ENCODE results near the gene EVI5L. TPM values are rescaled to one million over a fixed set of nuclear protein-coding genes. Genes with fewer than 3 reads are reported as not detected.
"Not testable (repeated sequence)": the region's sequence is repeated elsewhere in the genome, so short reads cannot be mapped to it uniquely, and the experiment has no call there.

EVI5L gene
- total and polyA plus RNA-seq, 4 experiments from 2014 or later, result 1.1 to 14.1 (median 7.4) TPM

- Mint-ChIP-seq H3K4me1 (no peaks in the 10 kb centered on the region), H3K27me3 (peaks cover 5 to 6% of the 10 kb centered on the region in 2 donors), H3K9me3 (no peaks in the 10 kb centered on the region), H3K36me3 (no peaks in the 10 kb centered on the region), H3K4me3 (no peak within 1 kb of the TSS), H3K27ac (no peak within 1 kb of the TSS)
- ChIA-PET CTCF (ENCODE audit: partially characterized antibody) (no interaction called here), POLR2A (ENCODE audit: partially characterized antibody) (interaction anchor here (0.6 kb wide), 1 partner anchor 1603 kb away, joined by 4 read pairs; no protein-coding TSS in a partner anchor)
- intact Hi-C loops (cut with micrococcal nuclease), result no loop called here
- Histone ChIP-seq H3K27me3 (ENCODE audit: insufficient read depth, low read length) (no peaks in the 10 kb centered on the region), H3K4me1 (ENCODE audit: insufficient read depth, low read length) (no peaks in the 10 kb centered on the region), H3K27ac (ENCODE audit: low read depth, low read length) (no peak within 1 kb of the TSS), H3K36me3 (ENCODE audit: insufficient read depth, low read length) (no peaks in the 10 kb centered on the region), H3K4me3 (ENCODE audit: low read length in 2 of 2) (no peak within 1 kb of the TSS), H3K9me3 (ENCODE audit: control insufficient read depth in 1 of 2, low read length in 2 of 2) (no peaks in the 10 kb centered on the region)
- DNase-seq, result no peak
Observed at GRCh38 chr19:7888145-7888825, 58.3 kb downstream of the EVI5L start, which contains the start of gene LRRC8E. TSS of gene LRRC8E (plus strand) at chr19:7888510. CDS start at chr19:7895604, 7,094 bp downstream.

- POLR2A ChIA-PET (ENCODE audit: partially characterized antibody), result interaction anchor here (0.6 kb wide), 1 partner anchor 1603 kb away, joined by 4 read pairs; no protein-coding TSS in a partner anchor
- CTCF ChIA-PET (ENCODE audit: partially characterized antibody), result interaction anchor here (0.7 kb wide), 1 partner anchor 579 kb away, joined by 3 read pairs; no protein-coding TSS in a partner anchor
- H3K4me1 Mint-ChIP-seq, result no peaks in the 10 kb centered on the region
- intact Hi-C loops (cut with micrococcal nuclease), result no loop called here
- H3K27me3 Mint-ChIP-seq, result peaks cover 5 to 6% of the 10 kb centered on the region in 2 donors
- Histone ChIP-seq H3K27ac (ENCODE audit: low read depth, low read length) (no peak overlapping the region), H3K4me3 (ENCODE audit: low read length in 2 of 2) (no peak overlapping the region), H3K9me3 (ENCODE audit: control insufficient read depth in 1 of 2, low read length in 2 of 2) (no peaks in the 10 kb centered on the region), H3K27me3 (ENCODE audit: insufficient read depth, low read length) (no peaks in the 10 kb centered on the region), H3K36me3 (ENCODE audit: insufficient read depth, low read length) (no peaks in the 10 kb centered on the region), H3K4me1 (ENCODE audit: insufficient read depth, low read length) (no peaks in the 10 kb centered on the region)
- no peak for DNase-seq
- H3K9me3 Mint-ChIP-seq, result no peaks in the 10 kb centered on the region
- no peak overlapping the region for H3K27ac Mint-ChIP-seq
- no peaks in the 10 kb centered on the region for H3K36me3 Mint-ChIP-seq
- no peak overlapping the region for H3K4me3 Mint-ChIP-seq
Observed at GRCh38 chr19:7888826-7889217, 58.8 kb downstream of the EVI5L start.

DNA sequence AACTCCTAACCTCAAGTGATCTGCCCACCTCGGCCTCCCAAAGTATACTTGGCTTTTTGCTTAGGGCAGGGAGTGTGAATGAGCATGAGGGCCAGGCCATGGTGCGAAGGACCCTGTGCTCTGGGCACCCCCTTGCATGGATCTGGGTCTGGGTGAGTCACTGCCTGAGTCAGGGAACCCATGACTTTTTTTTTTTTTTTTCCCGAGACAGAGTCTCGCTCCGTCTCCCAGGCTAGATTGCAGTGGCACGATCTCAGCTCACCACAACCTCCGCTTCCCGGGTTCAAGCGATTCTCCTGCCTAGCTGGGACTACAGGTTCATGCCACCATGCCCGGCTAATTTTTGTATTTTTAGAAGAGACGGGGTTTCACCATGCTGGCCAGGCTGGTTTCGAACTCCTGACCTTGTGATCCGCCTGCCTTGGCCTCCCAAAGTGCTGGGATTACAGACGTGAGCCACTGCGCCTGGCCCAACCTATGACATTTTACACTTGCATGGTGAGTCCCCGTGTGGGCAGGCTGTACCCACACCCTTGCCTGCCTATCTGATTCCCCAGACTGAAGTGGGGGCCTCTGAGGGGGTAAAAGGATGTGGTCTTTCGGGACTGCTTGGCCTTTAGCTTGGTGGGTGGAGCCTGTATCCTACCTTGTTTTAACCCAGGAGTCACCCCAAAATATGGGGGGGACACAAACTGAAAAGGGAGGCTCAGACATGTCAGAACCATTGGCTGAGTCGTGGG, 63.5 kb downstream of the EVI5L start:
- DNase-seq; H3K4me1 Mint-ChIP-seq; H3K36me3 ChIP-seq (ENCODE audit: insufficient read depth, low read length); H3K27ac ChIP-seq (ENCODE audit: low read depth, low read length); H3K27me3 ChIP-seq (ENCODE audit: insufficient read depth, low read length); POLR2A ChIA-PET (ENCODE audit: partially characterized antibody); H3K9me3 ChIP-seq (ENCODE audit: control insufficient read depth in 1 of 2, low read length in 2 of 2); H3K27ac Mint-ChIP-seq; intact Hi-C loops (cut with micrococcal nuclease); H3K4me1 ChIP-seq (ENCODE audit: insufficient read depth, low read length); H3K4me3 ChIP-seq (ENCODE audit: low read length in 2 of 2); H3K9me3 Mint-ChIP-seq; H3K36me3 Mint-ChIP-seq; H3K4me3 Mint-ChIP-seq: not testable (repeated sequence)
- CTCF ChIA-PET (ENCODE audit: partially characterized antibody), result interaction anchor here (0.6 kb wide), 1 partner anchor 8 kb away, joined by 4 read pairs; no protein-coding TSS in a partner anchor
- peaks cover 9 to 13% of the 10 kb centered on the region in 2 donors for H3K27me3 Mint-ChIP-seq

- Mint-ChIP-seq H3K36me3 (no peaks in the 10 kb centered on the region), H3K4me3 (no peak overlapping the region), H3K9me3 (no peaks in the 10 kb centered on the region), H3K27ac (no peak overlapping the region), H3K27me3 (peaks cover 10 to 11% of the 10 kb centered on the region in 2 donors), H3K4me1 (no peaks in the 10 kb centered on the region)
- CTCF ChIA-PET (ENCODE audit: partially characterized antibody), result no interaction called here
- no peaks in the 10 kb centered on the region for H3K4me1 ChIP-seq (ENCODE audit: insufficient read depth, low read length)
- H3K9me3 ChIP-seq (ENCODE audit: control insufficient read depth in 1 of 2, low read length in 2 of 2), result no peaks in the 10 kb centered on the region
- intact Hi-C loops (cut with micrococcal nuclease), result no loop called here
- no peak overlapping the region for H3K4me3 ChIP-seq (ENCODE audit: low read length in 2 of 2)
- no peaks in the 10 kb centered on the region for H3K27me3 ChIP-seq (ENCODE audit: insufficient read depth, low read length)
- DNase-seq, result no peak
- no peak overlapping the region for H3K27ac ChIP-seq (ENCODE audit: low read depth, low read length)
- H3K36me3 ChIP-seq (ENCODE audit: insufficient read depth, low read length), result no peaks in the 10 kb centered on the region
- POLR2A ChIA-PET (ENCODE audit: partially characterized antibody), result no interaction called here
Observed at GRCh38 chr19:7894612-7895309, 64.7 kb downstream of the EVI5L start.

DNA sequence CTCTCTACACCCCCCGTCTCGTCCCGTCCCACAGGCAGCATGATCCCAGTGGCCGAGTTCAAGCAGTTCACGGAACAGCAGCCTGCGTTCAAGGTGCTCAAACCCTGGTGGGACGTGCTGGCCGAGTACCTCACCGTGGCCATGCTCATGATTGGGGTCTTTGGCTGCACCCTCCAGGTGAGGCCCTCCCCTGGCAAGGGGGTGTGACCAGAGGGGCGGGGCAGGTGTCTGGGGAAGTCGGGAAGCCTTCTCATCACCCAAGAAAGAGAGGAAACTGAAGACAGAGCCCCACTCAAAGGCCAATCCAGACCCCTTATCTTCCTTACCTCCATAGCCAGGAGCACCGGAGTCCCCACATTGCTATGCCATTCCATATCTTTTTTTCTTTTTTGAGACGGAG, 65.5 kb downstream of the EVI5L start:
- no peak for DNase-seq
- Mint-ChIP-seq H3K36me3 (no peaks in the 10 kb centered on the region), H3K4me3 (no peak overlapping the region), H3K27me3 (peaks cover 7 to 10% of the 10 kb centered on the region in 2 donors), H3K27ac (no peak overlapping the region), H3K4me1 (no peaks in the 10 kb centered on the region), H3K9me3 (no peaks in the 10 kb centered on the region)
- H3K27me3 ChIP-seq (ENCODE audit: insufficient read depth, low read length), result no peaks in the 10 kb centered on the region
- no peaks in the 10 kb centered on the region for H3K36me3 ChIP-seq (ENCODE audit: insufficient read depth, low read length)
- no peaks in the 10 kb centered on the region for H3K9me3 ChIP-seq (ENCODE audit: control insufficient read depth in 1 of 2, low read length in 2 of 2)
- no peak overlapping the region for H3K4me3 ChIP-seq (ENCODE audit: low read length in 2 of 2)
- intact Hi-C loops (cut with micrococcal nuclease), result no loop called here
- CTCF ChIA-PET (ENCODE audit: partially characterized antibody), result no interaction called here
- H3K27ac ChIP-seq (ENCODE audit: low read depth, low read length), result no peak overlapping the region
- POLR2A ChIA-PET (ENCODE audit: partially characterized antibody), result no interaction called here
- H3K4me1 ChIP-seq (ENCODE audit: insufficient read depth, low read length), result no peaks in the 10 kb centered on the region

DNA sequence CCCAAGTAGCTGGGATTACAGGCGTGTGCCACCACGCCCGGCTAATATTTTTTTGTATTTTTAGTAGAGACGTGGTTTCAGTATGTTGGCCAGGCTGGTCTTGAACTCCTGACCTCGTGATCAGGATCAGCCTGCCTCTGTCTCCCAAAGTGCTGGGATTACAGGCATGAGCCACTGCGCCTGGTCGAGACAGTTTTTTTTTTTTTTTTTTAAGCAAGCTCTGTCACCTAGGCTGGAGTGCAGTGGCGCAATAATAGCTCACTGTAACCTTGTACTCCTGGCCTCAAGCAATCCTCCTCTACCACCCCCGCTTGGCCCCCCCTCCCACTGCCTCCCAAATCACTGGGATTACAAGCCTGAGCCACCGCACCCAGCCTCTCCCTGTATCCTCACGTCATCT, 67.3 kb downstream of the EVI5L start:
- intact Hi-C loops (cut with micrococcal nuclease), result no loop called here
- no peaks in the 10 kb centered on the region for H3K9me3 ChIP-seq (ENCODE audit: control insufficient read depth in 1 of 2, low read length in 2 of 2)
- H3K4me3 Mint-ChIP-seq, result no peak overlapping the region
- H3K36me3 ChIP-seq (ENCODE audit: insufficient read depth, low read length), result no peaks in the 10 kb centered on the region
- no peaks in the 10 kb centered on the region for H3K36me3 Mint-ChIP-seq
- H3K27me3 Mint-ChIP-seq, result peaks cover 5 to 6% of the 10 kb centered on the region in 2 donors
- no peaks in the 10 kb centered on the region for H3K9me3 Mint-ChIP-seq
- H3K4me3 ChIP-seq (ENCODE audit: low read length in 2 of 2), result no peak overlapping the region
- CTCF ChIA-PET (ENCODE audit: partially characterized antibody), result interaction anchor here (1.8 kb wide), 1 partner anchor 28 kb away, joined by 7 read pairs; no protein-coding TSS in a partner anchor
- no peaks in the 10 kb centered on the region for H3K4me1 Mint-ChIP-seq
- H3K27me3 ChIP-seq (ENCODE audit: insufficient read depth, low read length), result no peaks in the 10 kb centered on the region
- DNase-seq, result no peak
- H3K27ac ChIP-seq (ENCODE audit: low read depth, low read length), result no peak overlapping the region
- POLR2A ChIA-PET (ENCODE audit: partially characterized antibody), result no interaction called here
- H3K4me1 ChIP-seq (ENCODE audit: insufficient read depth, low read length), result no peaks in the 10 kb centered on the region
- no peak overlapping the region for H3K27ac Mint-ChIP-seq

DNA sequence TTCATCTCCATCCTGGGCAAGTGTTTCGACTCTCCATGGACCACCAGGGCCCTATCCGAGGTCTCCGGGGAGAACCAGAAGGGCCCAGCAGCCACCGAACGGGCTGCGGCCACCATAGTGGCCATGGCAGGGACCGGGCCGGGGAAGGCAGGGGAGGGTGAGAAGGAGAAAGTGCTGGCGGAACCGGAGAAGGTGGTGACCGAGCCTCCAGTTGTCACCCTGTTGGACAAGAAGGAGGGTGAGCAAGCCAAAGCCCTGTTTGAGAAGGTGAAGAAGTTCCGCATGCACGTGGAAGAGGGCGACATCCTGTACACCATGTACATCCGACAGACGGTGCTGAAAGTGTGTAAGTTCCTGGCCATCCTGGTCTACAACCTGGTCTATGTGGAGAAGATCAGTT, 68.9 kb downstream of the EVI5L start:
- no peaks in the 10 kb centered on the region for H3K27me3 ChIP-seq (ENCODE audit: insufficient read depth, low read length)
- ChIA-PET CTCF (ENCODE audit: partially characterized antibody) (interaction anchor here (1.7 kb wide), 1 partner anchor 29 kb away, joined by 4 read pairs; no protein-coding TSS in a partner anchor), POLR2A (ENCODE audit: partially characterized antibody) (interaction anchor here (1.3 to 1.8 kb wide), 2 partner anchors 30 to 45 kb away, joined by 4 to 5 read pairs; partner anchors contain the start of gene TIMM44)
- no peak for DNase-seq
- H3K9me3 ChIP-seq (ENCODE audit: control insufficient read depth in 1 of 2, low read length in 2 of 2), result no peaks in the 10 kb centered on the region
- Mint-ChIP-seq H3K4me3 (no peak overlapping the region), H3K9me3 (peaks cover 0 to 5% (median 1%) of the 10 kb centered on the region in 8 donors), H3K27ac (no peak overlapping the region), H3K36me3 (peaks cover 0 to 4% of the 10 kb centered on the region in 2 donors), H3K27me3 (peaks cover 8% of the 10 kb centered on the region in 2 donors), H3K4me1 (peaks cover 5 to 14% (median 9%) of the 10 kb centered on the region in 4 donors)
- H3K4me3 ChIP-seq (ENCODE audit: low read length in 2 of 2), result no peak overlapping the region
- no peaks in the 10 kb centered on the region for H3K36me3 ChIP-seq (ENCODE audit: insufficient read depth, low read length)
- intact Hi-C loops (cut with micrococcal nuclease), result no loop called here
- H3K27ac ChIP-seq (ENCODE audit: low read depth, low read length), result no peak overlapping the region
- H3K4me1 ChIP-seq (ENCODE audit: insufficient read depth, low read length), result peaks cover 9% of the 10 kb centered on the region
